LNCAP (cell line): ENCODE measurements around the gene PAPPA2.

Source experiments
- TF ChIP-seq, protein P1 (sequence below): fragments of 450-650 bp; IDR thresholded peaks from 2 replicates; pipeline ENCODE4 v1.5.1; 2017; ENCODE audit warnings: mild to moderate bottlenecking

Gene PAPPA2

DNA sequence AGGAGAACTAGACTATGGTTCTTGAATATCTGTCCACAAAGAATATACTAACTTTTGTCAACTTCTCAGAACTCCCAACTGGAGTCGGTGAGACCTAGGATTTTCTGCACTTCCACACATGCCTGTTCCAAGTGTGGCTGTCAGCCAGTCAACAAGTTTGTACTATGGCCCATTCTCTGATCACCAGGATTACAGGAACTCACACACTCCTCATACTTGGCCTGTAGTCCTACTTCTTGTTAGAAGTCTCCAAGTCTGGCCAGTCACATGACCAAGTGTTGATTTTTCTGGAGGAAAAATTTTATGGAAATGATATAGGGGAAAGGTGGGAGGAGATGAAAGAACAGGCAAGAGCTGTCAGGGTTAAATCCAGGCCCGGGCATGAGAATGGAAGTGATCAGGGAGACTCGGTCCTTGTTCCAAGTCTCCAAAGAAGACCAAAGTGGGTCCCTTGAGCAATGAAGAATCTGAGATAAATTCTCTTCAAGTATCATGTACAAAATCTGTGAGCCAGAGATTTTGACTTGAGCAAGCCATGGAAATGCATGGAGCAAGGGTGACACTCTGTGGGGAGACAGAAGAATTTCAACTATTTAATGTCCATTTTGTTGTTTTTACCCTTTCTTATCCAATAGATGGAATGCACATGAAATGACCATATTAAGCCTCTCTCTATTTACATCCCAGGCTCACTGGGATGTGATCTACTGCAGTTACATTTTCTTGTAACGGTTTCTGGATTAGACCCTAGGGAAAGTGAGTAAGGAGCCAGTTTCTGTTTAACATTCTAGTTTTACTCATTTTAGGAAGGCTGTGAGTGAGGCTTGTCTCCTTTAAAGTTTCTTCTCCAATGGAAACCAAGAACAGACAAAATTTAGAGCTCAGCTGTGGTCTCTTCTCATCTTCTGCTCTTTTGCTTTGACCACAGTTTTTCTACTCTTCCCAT, 380.6 kb downstream of the PAPPA2 start:
- TF ChIP-seq, protein P1, sequence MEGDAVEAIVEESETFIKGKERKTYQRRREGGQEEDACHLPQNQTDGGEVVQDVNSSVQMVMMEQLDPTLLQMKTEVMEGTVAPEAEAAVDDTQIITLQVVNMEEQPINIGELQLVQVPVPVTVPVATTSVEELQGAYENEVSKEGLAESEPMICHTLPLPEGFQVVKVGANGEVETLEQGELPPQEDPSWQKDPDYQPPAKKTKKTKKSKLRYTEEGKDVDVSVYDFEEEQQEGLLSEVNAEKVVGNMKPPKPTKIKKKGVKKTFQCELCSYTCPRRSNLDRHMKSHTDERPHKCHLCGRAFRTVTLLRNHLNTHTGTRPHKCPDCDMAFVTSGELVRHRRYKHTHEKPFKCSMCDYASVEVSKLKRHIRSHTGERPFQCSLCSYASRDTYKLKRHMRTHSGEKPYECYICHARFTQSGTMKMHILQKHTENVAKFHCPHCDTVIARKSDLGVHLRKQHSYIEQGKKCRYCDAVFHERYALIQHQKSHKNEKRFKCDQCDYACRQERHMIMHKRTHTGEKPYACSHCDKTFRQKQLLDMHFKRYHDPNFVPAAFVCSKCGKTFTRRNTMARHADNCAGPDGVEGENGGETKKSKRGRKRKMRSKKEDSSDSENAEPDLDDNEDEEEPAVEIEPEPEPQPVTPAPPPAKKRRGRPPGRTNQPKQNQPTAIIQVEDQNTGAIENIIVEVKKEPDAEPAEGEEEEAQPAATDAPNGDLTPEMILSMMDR = peak; percentile 66

DNA sequence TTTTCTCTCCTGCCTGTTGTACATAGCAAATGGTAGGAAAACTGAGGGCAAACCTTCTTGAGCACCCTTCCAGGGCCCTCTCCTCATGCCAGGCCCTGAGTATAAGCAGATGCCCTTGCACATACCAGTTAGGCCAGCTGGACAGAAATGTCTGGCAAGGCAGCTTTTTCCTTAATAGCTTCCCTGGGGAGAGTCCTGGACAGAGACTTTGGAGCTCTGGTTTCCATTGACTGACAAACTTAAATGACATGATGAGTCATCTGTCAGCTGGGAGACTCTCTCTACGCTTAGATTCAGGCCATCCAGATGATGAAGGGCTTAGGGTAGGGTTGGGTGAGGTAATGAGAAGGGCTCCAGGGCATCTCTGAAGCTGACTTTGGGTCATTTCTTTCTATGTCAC, 384.1 kb downstream of the PAPPA2 start:
- TF ChIP-seq, protein P1 = no peak

DNA sequence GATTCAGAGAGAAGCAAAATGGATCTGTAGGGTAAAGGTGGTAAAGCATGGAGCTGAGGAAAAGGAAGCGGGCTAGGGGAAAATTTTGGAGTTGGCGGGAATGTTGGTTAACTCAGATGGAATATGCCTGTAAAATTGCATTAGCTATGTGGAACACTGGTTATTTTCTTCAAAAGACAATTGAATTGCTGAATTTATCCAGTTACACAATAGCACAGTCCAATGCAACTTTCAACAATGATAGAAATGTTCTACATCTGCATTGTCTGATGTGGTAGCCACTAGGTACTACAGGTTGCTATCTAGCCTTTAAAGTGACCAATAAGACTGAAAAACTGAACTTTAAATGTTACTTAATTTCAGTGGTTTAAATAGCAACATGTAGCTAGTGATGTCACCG, 386.3 kb downstream of the PAPPA2 start:
- TF ChIP-seq, protein P1 = no peak

DNA sequence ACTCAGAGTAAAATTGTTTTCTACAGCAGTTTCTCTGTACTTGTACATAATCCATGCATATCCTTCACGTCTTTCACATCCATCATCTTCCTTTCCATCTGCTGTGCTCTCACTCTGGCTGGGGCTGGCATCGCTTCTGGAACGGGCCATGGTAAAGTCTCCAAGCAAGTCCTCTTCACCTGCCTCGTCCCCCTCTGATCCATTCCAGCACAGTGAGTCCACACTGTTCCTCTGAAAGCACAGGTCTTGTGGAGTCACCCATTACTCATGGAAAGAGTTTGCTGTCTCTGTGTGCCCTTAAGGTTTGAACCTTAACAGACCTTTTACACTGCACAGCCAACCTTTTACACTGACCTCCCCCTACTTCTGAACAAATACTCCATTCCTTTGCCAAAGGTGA, 387.9 kb downstream of the PAPPA2 start:
- TF ChIP-seq, protein P1 = no peak

DNA sequence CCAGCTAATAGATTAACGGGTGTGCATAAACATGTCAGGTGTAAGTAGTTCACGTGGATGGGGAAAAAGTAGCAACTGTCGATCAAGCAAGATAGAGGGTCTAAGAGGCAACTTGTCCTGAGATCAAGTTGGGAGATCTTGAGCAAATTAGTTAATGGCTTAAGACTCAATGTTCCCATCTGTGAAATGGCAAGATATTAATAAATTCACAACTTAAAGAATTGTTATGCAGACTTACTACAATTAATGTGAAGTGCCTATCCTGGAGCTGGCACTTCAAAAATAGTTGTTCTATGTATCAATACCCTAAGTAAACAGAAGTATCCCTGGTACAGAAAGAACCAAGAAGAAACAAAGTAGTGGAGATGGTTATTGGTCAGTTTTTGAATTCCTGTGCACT, 389.1 kb downstream of the PAPPA2 start:
- TF ChIP-seq, protein P1 = no peak

DNA sequence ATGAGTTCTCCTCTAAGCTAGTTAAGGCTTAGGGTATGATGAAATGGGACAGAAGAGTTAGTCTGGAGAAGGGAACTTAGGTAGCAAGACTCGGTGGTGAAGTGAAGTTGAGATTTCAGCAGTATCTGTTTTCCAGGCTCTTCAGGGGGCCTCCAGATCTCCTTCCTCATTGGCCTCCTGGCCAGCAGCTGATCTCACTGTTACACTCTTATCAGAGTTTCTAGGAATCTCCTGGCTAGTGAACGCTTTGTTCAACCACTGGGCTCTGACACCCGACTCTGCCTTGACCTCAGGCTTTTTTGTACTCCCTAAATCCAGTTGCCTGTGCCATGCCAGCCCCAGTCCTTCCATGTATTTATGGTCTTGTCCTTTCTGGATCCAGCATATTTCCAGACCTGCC, 390.5 kb downstream of the PAPPA2 start:
- TF ChIP-seq, protein P1 = no peak

DNA sequence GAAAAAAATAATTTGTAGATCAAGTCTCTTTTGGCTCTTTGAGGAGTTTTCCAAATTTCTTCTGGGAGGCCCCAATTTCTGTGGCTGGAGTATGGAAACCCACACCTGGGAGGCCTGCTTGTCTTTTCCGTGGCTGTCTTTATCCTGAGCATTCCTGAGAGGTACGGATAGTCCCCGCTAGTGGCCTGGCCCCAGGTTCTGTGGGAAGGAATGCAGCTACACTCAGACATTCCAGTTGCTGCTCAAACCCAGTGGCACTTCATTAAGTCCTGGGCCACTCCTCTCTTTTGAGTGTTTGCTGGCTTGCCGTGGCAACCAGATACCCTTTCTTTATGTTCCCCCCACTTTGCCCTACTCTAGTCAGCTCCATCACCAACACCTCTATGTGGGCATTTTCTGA, 391.1 kb downstream of the PAPPA2 start:
- TF ChIP-seq, protein P1 = no peak
